ENCODE measurements around the gene SLC25A43. TPM values are rescaled to one million over a fixed set of nuclear protein-coding genes. Genes with fewer than 3 reads are reported as not detected.

SLC25A43 gene
- total and polyA plus RNA-seq, 2 experiments from 2014 or later, result 8.7 to 8.9 TPM

GRCh38 chrX:119495734-119496726 is 96.9 kb downstream of the SLC25A43 start (continued):
- TF ChIP-seq ZNF462 (CRISPR knock-in tag; IDR thresholded peaks at IDR 0.05) (no peak), JUNB (IDR thresholded peaks at IDR 0.05; ENCODE audit: unreplicated experiment) (no peak)

- no peaks in the 10 kb centered on the region for H3K36me3 ChIP-seq (ENCODE audit: insufficient read depth)
- H3K79me2 ChIP-seq (replicated peaks; ENCODE audit: insufficient read depth), result no peaks in the 10 kb centered on the region
- H3K4me2 ChIP-seq, result no peak overlapping the region
- Mint-ChIP-seq H3K27ac (no peak overlapping the region), H3K9me3 (no peaks in the 10 kb centered on the region), H3K36me3 (ENCODE audit: low read depth) (no peaks in the 10 kb centered on the region), H3K4me1 (no peaks in the 10 kb centered on the region; the same call in 2 of the 3 replicates), H3K4me3 (no peak overlapping the region), H3K27me3 (ENCODE audit: insufficient read depth, low read depth, poor library complexity) (peaks cover 8% of the 10 kb centered on the region)
- no peaks in the 10 kb centered on the region for H3K9me2 ChIP-seq (ENCODE audit: insufficient read depth)
- no peak overlapping the region for H3K4me3 ChIP-seq
- H3K27ac ChIP-seq (ENCODE audit: low read depth), result no peak overlapping the region
- ATAC-seq, result no peak
- H3F3A ChIP-seq (replicated peaks; ENCODE audit: low read depth), result no peaks in the 10 kb centered on the region
- no peaks in the 10 kb centered on the region for H4K20me1 ChIP-seq (replicated peaks; ENCODE audit: insufficient read depth)
- no peaks in the 10 kb centered on the region for H3K27me3 ChIP-seq (ENCODE audit: insufficient read depth)
- DNase-seq (ENCODE audit: low spot score), result no peak
- no peak overlapping the region for H2AFZ ChIP-seq
- no peaks in the 10 kb centered on the region for H3K4me1 ChIP-seq (ENCODE audit: insufficient read depth)
- TF ChIP-seq POLR2AphosphoS5 (IDR thresholded peaks at IDR 0.05; ENCODE audit: low read depth), result no peak
- TF ChIP-seq JUNB (IDR thresholded peaks at IDR 0.05; ENCODE audit: unreplicated experiment), result no peak
- TF ChIP-seq STAT1 (IDR thresholded peaks at IDR 0.05; ENCODE audit: unreplicated experiment), result no peak
- no peak for TF ChIP-seq EZH2phosphoT487 (IDR thresholded peaks at IDR 0.05; ENCODE audit: unreplicated experiment)
- no peak for TF ChIP-seq ETS1 (IDR thresholded peaks at IDR 0.05)
- no peak for TF ChIP-seq NANOG (IDR thresholded peaks at IDR 0.05; ENCODE audit: borderline replicate concordance)
- no peak for TF ChIP-seq REST (IDR thresholded peaks at IDR 0.05; ENCODE audit: unreplicated experiment)
- TF ChIP-seq EZH2 (IDR thresholded peaks at IDR 0.05; ENCODE audit: low read depth, unreplicated experiment), result no peak
- no peak for TF ChIP-seq ZNF114 (CRISPR knock-in tag; IDR thresholded peaks at IDR 0.05)
- TF ChIP-seq CTCF (conservative IDR thresholded peaks at IDR 0.05; ENCODE audit: low read depth in 2 of 2), result no peak
Observed at GRCh38 chrX:119497185-119497584, 98.0 kb downstream of the SLC25A43 start.
